Neural cell (in vitro differentiated cells): Measurements from ENCODE around the gene NF2.

Experiments used
- CTCF ChIP-seq: fragments of 450-650 bp; IDR thresholded peaks from 2 replicates; pipeline ENCODE4 v1.5.1; 2014; ENCODE audit warnings: antibody characterized with exemption, mild to moderate bottlenecking, moderate library complexity; ENCODE audit not compliant: poor library complexity, severe bottlenecking
- EP300 ChIP-seq: fragments of 450-650 bp; conservative IDR thresholded peaks from 2 replicates; pipeline ENCODE4 v1.6.1; 2014; ENCODE audit warnings: antibody characterized with exemption, mild to moderate bottlenecking, moderate library complexity; ENCODE audit not compliant: poor library complexity, severe bottlenecking
- MXI1 ChIP-seq: fragments of 450-650 bp; conservative IDR thresholded peaks from 2 replicates; pipeline ENCODE4 v1.6.1; 2014; ENCODE audit warnings: antibody characterized with exemption, mild to moderate bottlenecking; ENCODE audit not compliant: poor library complexity, severe bottlenecking
- RAD21 ChIP-seq: fragments of 450-650 bp; conservative IDR thresholded peaks from 2 replicates; pipeline ENCODE4 v1.6.1; 2014; ENCODE audit warnings: antibody characterized with exemption, mild to moderate bottlenecking, moderate library complexity
- REST ChIP-seq: IDR thresholded peaks from 2 replicates; pipeline ENCODE4 v1.6.1; 2012; ENCODE audit warnings: borderline replicate concordance
- TAF1 ChIP-seq: IDR thresholded peaks from 2 replicates; pipeline ENCODE4 v1.6.1; 2012; ENCODE audit warnings: low read depth

- TF ChIP-seq CTCF (no peak), EP300 (no peak), REST (no peak), TAF1 (no peak), MXI1 (no peak), RAD21 (no peak)
Measured at GRCh38 chr22:29609139-29609538, 5.7 kb downstream of the NF2 start.
